Right lobe of liver (tissue), 6 donors: ENCODE results near the gene CACNA2D3. TPM values are rescaled to one million over a fixed set of nuclear protein-coding genes. Genes with fewer than 3 reads are reported as not detected.
"Not testable (repeated sequence)": the region's sequence is repeated elsewhere in the genome, so short reads cannot be mapped to it uniquely, and the experiment has no call there.

Experiments
- ATAC-seq, 4 donors: fragments of 200-7000 bp; cut with Tn5 transposase; one replicate each; pipeline ENCODE4 v1.9.1; 2020; ENCODE audit warnings: mild to moderate bottlenecking in 4 of 4, moderate library complexity in 4 of 4
- DNase-seq, 3 donors: peaks; one replicate each; pipeline ENCODE4 v3.0.0-alpha.2; 2020
- H3K27ac ChIP-seq, 3 donors: fragments of 200-600 bp; one replicate each; pipeline ENCODE4 v1.8.0; 2022
- H3K27me3 ChIP-seq, 2 donors: fragments of 200-600 bp; one replicate each; pipeline ENCODE4 v1.8.0; 2022
- H3K36me3 ChIP-seq, 4 donors: fragments of 200-600 bp; sonication (generic) in 1 of 4; one replicate each; pipeline versions ENCODE4 v1.5.1 to v1.8.0; 2017 to 2022; ENCODE audit warnings: control low read depth in 1 of 4
- H3K4me1 ChIP-seq, 4 donors: fragments of 200-600 bp; sonication (generic) in 1 of 4; one replicate each; pipeline versions ENCODE4 v1.5.1 to v1.8.0; 2017 to 2022; ENCODE audit warnings: control low read depth in 1 of 4
- H3K4me3 ChIP-seq, 3 donors: fragments of 200-600 bp; one replicate each; pipeline ENCODE4 v1.8.0; 2022
- H3K9me3 ChIP-seq, 4 donors: fragments of 200-600 bp; sonication (generic) in 1 of 4; one replicate each; pipeline versions ENCODE4 v1.5.1 to v1.8.0; 2017 to 2022; ENCODE audit warnings: control low read depth in 1 of 4
- CTCF ChIP-seq, 4 donors: fragments of 200-600 bp in 3 of 4; fragments of 450-650 bp in 1 of 4; IDR thresholded peaks; one replicate each; pipeline versions ENCODE4 v1.5.1 to v1.8.0; 2016 to 2022; ENCODE audit warnings: antibody characterized with exemption in 4 of 4, mild to moderate bottlenecking in 2 of 4
- POLR2A ChIP-seq: fragments of 450-650 bp; IDR thresholded peaks from one replicate; pipeline ENCODE4 v1.6.1; 2017; ENCODE audit warnings: antibody characterized with exemption, mild to moderate bottlenecking
- WGBS: methylation state at CpG from one replicate; pipeline ENCODE4 v1.1.6; 2018; ENCODE audit warnings: low coverage, low lambda C conversion rate; ENCODE audit not compliant: insufficient coverage; ENCODE audit errors: missing lambda C conversion rate; 5-methylcytosine and 5-hydroxymethylcytosine counted together
- intact Hi-C, 2 donors: fragments of 100-400 bp; cut with DNase I; formaldehyde crosslinking; loops; one replicate each; pipeline versions ENCODE4 v1.11.2 to v1.14.1; 2022
- total RNA-seq, 6 experiments: library from RNA; depleted of rRNA in 2 of 6; stranded (reverse); fragments of >200 nt in 2 of 6; fragmentation: NEBNext Ultra II Directional in 3 of 6; extraction: Animal tissue kit (Norgen Biotek cat#: 25700) in 3 of 6; gene quantifications; one replicate each; pipeline versions ENCODE4 v1.1.0 to v1.2.4, GENCODE V29; 2016 to 2023
- donor health status: DM: no; HTN: yes; CAD: no.
- donor health status: DM: no; HTN: no; CAD: no.
- donor health status: DM: no; HTN: no; CAD: no.
- donor health status: DM: no; HTN: yes; CAD: no.
- donor health status: DM: no; HTN: yes; CAD: no.

Gene CACNA2D3
- total RNA-seq, 6 experiments from 2014 or later = 0.28 to 0.87 TPM; not detected in 4

DNA sequence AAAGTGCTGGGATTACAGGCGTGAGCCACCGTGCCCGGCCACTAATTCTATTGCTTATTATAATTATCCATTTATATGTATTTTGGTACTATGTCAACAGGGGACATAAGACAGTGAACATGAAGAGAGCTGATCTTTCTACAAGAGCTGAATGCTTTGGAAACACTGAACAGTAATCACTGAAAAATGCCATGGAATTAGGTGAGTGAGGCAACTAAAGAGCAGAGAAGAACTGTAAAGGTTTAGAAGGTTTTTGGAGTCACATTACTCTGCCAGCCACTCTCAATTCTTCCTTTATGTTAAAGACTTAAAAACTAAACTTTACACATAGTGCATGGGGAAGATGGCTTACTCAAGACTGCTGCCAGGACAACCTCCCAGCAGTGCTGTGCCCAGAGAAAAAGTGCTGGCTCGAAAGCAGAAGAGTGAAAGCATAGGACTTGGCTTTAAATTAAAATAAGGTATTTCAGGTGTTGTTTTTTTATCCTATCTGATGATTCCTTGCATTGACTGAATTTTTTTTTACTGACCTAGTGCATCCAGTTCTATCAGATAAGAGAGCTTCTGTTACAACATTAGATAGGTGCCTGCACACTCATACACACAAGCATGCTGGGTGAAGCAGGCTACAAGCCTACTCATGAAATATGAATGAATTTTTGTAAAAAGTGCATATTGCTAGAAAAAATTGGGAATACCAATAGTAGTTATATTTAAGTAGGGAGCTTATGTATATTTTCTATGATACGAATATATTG lies 28.7 kb upstream of the CACNA2D3 start:
- ATAC-seq (no peak), DNase-seq (no peak)
- WGBS = 74% methylated on average over 5 of the region's 5 CpGs
- intact Hi-C loops = no loop called here
- H3K27me3 ChIP-seq = no peaks in the 10 kb centered on the region
- no peaks in the 10 kb centered on the region for H3K9me3 ChIP-seq
- no peak overlapping the region for H3K4me3 ChIP-seq
- H3K27ac ChIP-seq = no peak overlapping the region
- H3K4me1 ChIP-seq = no peaks in the 10 kb centered on the region
- no peaks in the 10 kb centered on the region for H3K36me3 ChIP-seq
- TF ChIP-seq CTCF (IDR thresholded peaks at IDR 0.05) (no peak), POLR2A (no peak)

DNA sequence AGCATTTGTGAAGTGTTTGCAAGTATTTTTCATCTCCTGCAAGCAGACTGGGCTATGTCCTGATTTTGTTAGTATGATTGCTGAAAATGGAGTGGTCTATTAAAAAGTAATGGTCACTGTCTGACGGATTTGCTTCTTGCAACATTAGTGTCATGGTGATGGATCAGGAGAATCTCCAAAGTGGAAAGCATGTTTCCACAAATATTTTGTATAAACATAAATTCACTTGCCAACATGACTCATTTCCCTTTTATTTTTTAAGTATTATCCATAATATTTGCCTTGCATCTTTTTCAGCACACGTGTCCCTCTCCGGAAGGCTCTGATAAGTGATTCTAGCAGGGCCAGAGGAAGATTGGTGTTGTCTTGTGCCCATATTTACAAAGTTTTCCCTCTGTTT lies 27.4 kb upstream of the CACNA2D3 start:
- intact Hi-C loops = no loop called here
- no peaks in the 10 kb centered on the region for H3K4me1 ChIP-seq
- H3K9me3 ChIP-seq = no peaks in the 10 kb centered on the region
- H3K4me3 ChIP-seq = no peak overlapping the region
- ATAC-seq (no peak), DNase-seq (no peak)
- no peaks in the 10 kb centered on the region for H3K36me3 ChIP-seq
- TF ChIP-seq CTCF (IDR thresholded peaks at IDR 0.05) = no peak
- TF ChIP-seq POLR2A = no peak
- 76% methylated on average over 3 of the region's 3 CpGs for WGBS
- no peak overlapping the region for H3K27ac ChIP-seq
- H3K27me3 ChIP-seq = no peaks in the 10 kb centered on the region

- Histone ChIP-seq H3K27ac (no peak overlapping the region), H3K36me3 (no peaks in the 10 kb centered on the region), H3K27me3 (no peaks in the 10 kb centered on the region), H3K9me3 (no peaks in the 10 kb centered on the region), H3K4me1 (no peaks in the 10 kb centered on the region), H3K4me3 (no peak overlapping the region)
- ATAC-seq (no peak), DNase-seq (no peak)
- 100% methylated on average over 1 of the region's 1 CpG for WGBS
- intact Hi-C loops = no loop called here
- no peak for TF ChIP-seq POLR2A
- TF ChIP-seq CTCF (IDR thresholded peaks at IDR 0.05) = no peak
Observed at GRCh38 chr3:54099381-54099780, 23.0 kb upstream of the CACNA2D3 start.

GRCh38 chr3:54104084-54104483 lies 18.3 kb upstream of the CACNA2D3 start:
- DNase-seq = no peak
- Histone ChIP-seq H3K4me1 (no peaks in the 10 kb centered on the region), H3K4me3 (no peak overlapping the region), H3K9me3 (no peaks in the 10 kb centered on the region), H3K27me3 (no peaks in the 10 kb centered on the region), H3K36me3 (no peaks in the 10 kb centered on the region), H3K27ac (no peak overlapping the region)
- WGBS = 79% methylated on average over 10 of the region's 11 CpGs
- TF ChIP-seq CTCF (IDR thresholded peaks at IDR 0.05) (no peak), POLR2A (no peak)
- ATAC-seq = no peak
- intact Hi-C loops = no loop called here

DNA sequence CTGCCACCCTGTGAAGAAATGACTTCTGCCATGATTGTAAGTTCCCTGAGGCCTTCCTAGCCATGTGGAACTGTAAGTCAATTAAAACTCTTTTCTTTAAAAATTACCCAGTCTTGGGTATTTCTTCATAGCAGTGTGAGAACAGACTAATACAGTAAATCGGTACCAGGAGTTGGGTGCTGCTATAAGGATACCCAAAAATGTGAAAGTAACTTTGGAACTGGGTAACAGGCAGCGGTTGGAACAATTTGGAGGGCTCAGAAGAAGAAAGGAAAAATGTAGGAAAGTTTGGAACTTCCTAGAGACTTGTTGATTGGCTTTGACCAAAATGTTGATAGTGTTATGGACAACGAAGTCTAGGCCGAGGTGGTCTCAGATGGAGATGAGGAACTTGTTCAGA lies 6.2 kb upstream of the CACNA2D3 start:
- DNase-seq, H3K9me3 ChIP-seq, ATAC-seq, H3K27ac ChIP-seq, H3K36me3 ChIP-seq, H3K4me1 ChIP-seq, intact Hi-C loops, H3K4me3 ChIP-seq: not testable (repeated sequence)
- peaks cover 0 to 15% of the 10 kb centered on the region in 2 donors for H3K27me3 ChIP-seq
- WGBS = 81% methylated on average over 4 of the region's 4 CpGs
